Neural progenitor cell (in vitro differentiated cells): Measurements from ENCODE around the gene TXNL4B.

Experiments
- EZH2 ChIP-seq: fragments of 200-600 bp; sonication (generic); IDR thresholded peaks from 2 replicates; pipeline ENCODE4 v1.6.1; 2017; ENCODE audit warnings: antibody characterized with exemption, mild to moderate bottlenecking, moderate library complexity
- EZH2phosphoT487 ChIP-seq: fragments of 200-600 bp; sonication (generic); IDR thresholded peaks from 2 replicates; pipeline ENCODE4 v1.6.1; 2017; ENCODE audit warnings: antibody characterized with exemption

DNA sequence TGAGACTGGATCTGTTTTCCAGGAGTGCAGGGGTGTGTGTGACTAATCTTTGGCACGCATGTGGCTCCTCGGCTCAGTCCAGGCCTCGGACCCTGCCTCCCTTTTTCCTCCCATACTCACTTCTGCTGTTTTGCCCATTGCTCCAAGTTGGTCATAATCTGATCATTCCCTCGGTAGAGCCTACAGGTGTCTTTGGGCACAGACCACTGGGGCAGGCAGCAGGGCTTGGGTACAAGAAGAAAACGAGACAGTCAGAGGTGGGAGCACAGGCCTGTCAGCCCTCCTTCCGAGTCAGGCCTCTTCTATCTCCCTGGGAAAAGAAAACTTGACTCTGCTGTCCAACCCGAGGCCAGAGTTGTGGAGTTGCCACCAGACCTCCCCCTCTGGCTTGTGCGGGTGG, 30.0 kb upstream of the TXNL4B start:
- no peak for TF ChIP-seq EZH2phosphoT487
- no peak for TF ChIP-seq EZH2
